ENCODE results near the gene MINDY2. TPM values are rescaled to one million over a fixed set of nuclear protein-coding genes. Genes with fewer than 3 reads are reported as not detected.

The MINDY2 gene
- polyA plus RNA-seq, 3 donors, result 3.4 to 10.9 (median 3.4) TPM

GRCh38 chr15:58898150-58898680, 127.1 kb downstream of the MINDY2 start:
- intact Hi-C loops (cut with micrococcal nuclease), result no loop called here
- H3K36me3 ChIP-seq (replicated peaks in 1 of 2; ENCODE audit: control insufficient read depth in 1 of 2, insufficient read depth in 2 of 2, low read length in 2 of 2), result peaks cover 89 to 93% of the 10 kb centered on the region in 2 donors
- H4K20me1 ChIP-seq (ENCODE audit: insufficient read depth, low read length), result peaks cover 63% of the 10 kb centered on the region
- no peak overlapping the region for H3K9ac ChIP-seq (ENCODE audit: insufficient read depth, low read length, poor library complexity, severe bottlenecking)
- H3K9me3 Mint-ChIP-seq, result no peaks in the 10 kb centered on the region
- no peaks in the 10 kb centered on the region for H3K9me3 ChIP-seq (replicated peaks in 1 of 2; ENCODE audit: control insufficient read depth in 1 of 2, insufficient read depth in 1 of 2, low read length in 2 of 2)
- no peak overlapping the region for H3K4me2 ChIP-seq (replicated peaks; ENCODE audit: extremely low read depth, low read length, poor library complexity, severe bottlenecking)
- no peak for DNase-seq
- no peaks in the 10 kb centered on the region for H3K27me3 ChIP-seq (ENCODE audit: control insufficient read depth in 2 of 2, insufficient read depth in 2 of 2, low read length in 2 of 2)
- no peak overlapping the region for H3K4me3 ChIP-seq (replicated peaks in 1 of 3; ENCODE audit: low read depth in 2 of 3, low read length in 3 of 3)
- no peak overlapping the region for H3K27ac ChIP-seq (ENCODE audit: low read depth in 1 of 2, low read length in 2 of 2)
- H3K27ac Mint-ChIP-seq, result peak overlapping the region in 1 of 7 donors; percentile 43
- H3K4me3 Mint-ChIP-seq, result no peak overlapping the region
- peaks cover 71 to 78% of the 10 kb centered on the region in 2 donors for H3K36me3 Mint-ChIP-seq
- peaks cover 38% of the 10 kb centered on the region for H3K79me2 ChIP-seq (ENCODE audit: insufficient read depth, low read length)
- no peak for TF ChIP-seq CTCF (IDR thresholded peaks at IDR 0.05)
- no peaks in the 10 kb centered on the region for H3K4me1 Mint-ChIP-seq
- H2AFZ ChIP-seq (ENCODE audit: insufficient read depth, low read depth, low read length, poor library complexity, severe bottlenecking), result no peak overlapping the region
- no peaks in the 10 kb centered on the region for H3K27me3 Mint-ChIP-seq (ENCODE audit: low read depth in 3 of 3)
- no CpG with 5 or more reads among the region's 1 CpG for WGBS (ENCODE audit: insufficient coverage)
- no peaks in the 10 kb centered on the region for H3K4me1 ChIP-seq (ENCODE audit: control insufficient read depth in 1 of 2, insufficient read depth in 2 of 2, low read length in 2 of 2)

GRCh38 chr15:58900631-58901030, 129.5 kb downstream of the MINDY2 start:
- no peaks in the 10 kb centered on the region for H3K27me3 ChIP-seq (ENCODE audit: control insufficient read depth in 2 of 2, insufficient read depth in 2 of 2, low read length in 2 of 2)
- H3K27ac Mint-ChIP-seq, result peak overlapping the region in 1 of 7 donors; percentile 68
- H4K20me1 ChIP-seq (ENCODE audit: insufficient read depth, low read length), result peaks cover 59% of the 10 kb centered on the region
- no peak for DNase-seq
- TF ChIP-seq CTCF (IDR thresholded peaks at IDR 0.05), result no peak
- H3K36me3 Mint-ChIP-seq, result peaks cover 63 to 73% of the 10 kb centered on the region in 2 donors
- no peak overlapping the region for H3K4me3 Mint-ChIP-seq
- H3K36me3 ChIP-seq (replicated peaks in 1 of 2; ENCODE audit: control insufficient read depth in 1 of 2, insufficient read depth in 2 of 2, low read length in 2 of 2), result peaks cover 86 to 88% of the 10 kb centered on the region in 2 donors
- H3K9ac ChIP-seq (ENCODE audit: insufficient read depth, low read length, poor library complexity, severe bottlenecking), result no peak overlapping the region
- H3K79me2 ChIP-seq (ENCODE audit: insufficient read depth, low read length), result peaks cover 47% of the 10 kb centered on the region
- H3K4me3 ChIP-seq (replicated peaks in 1 of 3; ENCODE audit: low read depth in 2 of 3, low read length in 3 of 3), result no peak overlapping the region
- H3K27ac ChIP-seq (ENCODE audit: low read depth in 1 of 2, low read length in 2 of 2), result no peak overlapping the region
- H3K4me2 ChIP-seq (replicated peaks; ENCODE audit: extremely low read depth, low read length, poor library complexity, severe bottlenecking), result no peak overlapping the region
- WGBS (ENCODE audit: insufficient coverage), result no CpG with 5 or more reads among the region's 3 CpGs
- H3K4me1 ChIP-seq (ENCODE audit: control insufficient read depth in 1 of 2, insufficient read depth in 2 of 2, low read length in 2 of 2), result no peaks in the 10 kb centered on the region
- H3K27me3 Mint-ChIP-seq (ENCODE audit: low read depth in 3 of 3), result no peaks in the 10 kb centered on the region
- no peak overlapping the region for H2AFZ ChIP-seq (ENCODE audit: insufficient read depth, low read depth, low read length, poor library complexity, severe bottlenecking)
- H3K9me3 ChIP-seq (replicated peaks in 1 of 2; ENCODE audit: control insufficient read depth in 1 of 2, insufficient read depth in 1 of 2, low read length in 2 of 2), result no peaks in the 10 kb centered on the region
- H3K4me1 Mint-ChIP-seq, result no peaks in the 10 kb centered on the region
- intact Hi-C loops (cut with micrococcal nuclease), result no loop called here
- H3K9me3 Mint-ChIP-seq, result no peaks in the 10 kb centered on the region

Measured in CD14-positive monocyte (primary cell).